Mucosa of descending colon (tissue), 3 donors: ENCODE measurements around the gene CSNK1G2. TPM values are rescaled to one million over a fixed set of nuclear protein-coding genes. Genes with fewer than 3 reads are reported as not detected.

Experiments used
- ATAC-seq: fragments of 200-7000 bp; cut with Tn5 transposase; one replicate; pipeline ENCODE4 v1.9.1; 2020; ENCODE audit warnings: mild to moderate bottlenecking, moderate library complexity
- DNase-seq, 3 donors: peaks; one replicate each; pipeline ENCODE4 v3.0.0-alpha.2; 2020
- H3K36me3 ChIP-seq: fragments of 200-600 bp; one replicate; pipeline ENCODE4 v1.8.0; 2021; ENCODE audit warnings: low read depth, mild to moderate bottlenecking
- H3K4me1 ChIP-seq: fragments of 200-600 bp; one replicate; pipeline ENCODE4 v1.8.0; 2021; ENCODE audit warnings: low read depth, mild to moderate bottlenecking
- H3K4me3 ChIP-seq: fragments of 200-600 bp; one replicate; pipeline ENCODE4 v1.8.0; 2021; ENCODE audit warnings: mild to moderate bottlenecking
- H3K9me3 ChIP-seq: fragments of 200-600 bp; one replicate; pipeline ENCODE4 v1.8.0; 2021; ENCODE audit warnings: mild to moderate bottlenecking
- intact Hi-C, 2 donors: fragments of 100-400 bp; cut with DNase I in 1 of 2; cut with micrococcal nuclease in 1 of 2; formaldehyde crosslinking; loops; one replicate each; pipeline versions ENCODE4 v1.11.0 to v1.11.1; 2022; cut with DNase I, micrococcal nuclease
- total RNA-seq, 3 donors: library from RNA; stranded (reverse); fragmentation: NEBNext Ultra II Directional in 2 of 3; extraction: Animal tissue kit (Norgen Biotek cat#: 25700) in 2 of 3; gene quantifications; one replicate each; pipeline versions ENCODE4 v1.2.1 to v1.2.4, GENCODE V29; 2021 to 2023
- TF ChIP-seq, protein P1 (sequence below): fragments of 200-600 bp; IDR thresholded peaks from one replicate; pipeline ENCODE4 v1.8.0; 2022; ENCODE audit warnings: antibody characterized with exemption, mild to moderate bottlenecking
- donor health status: DM: no; HTN: no; CAD: no; lungs with moderate emphysema.
- donor health status: DM: no; HTN: no; CAD: no.
- donor health status: DM: no; HTN: yes; CAD: no.

CSNK1G2 gene
- total RNA-seq, 3 donors from 2014 or later: 51.8 to 58.6 (median 56.7) TPM

DNA sequence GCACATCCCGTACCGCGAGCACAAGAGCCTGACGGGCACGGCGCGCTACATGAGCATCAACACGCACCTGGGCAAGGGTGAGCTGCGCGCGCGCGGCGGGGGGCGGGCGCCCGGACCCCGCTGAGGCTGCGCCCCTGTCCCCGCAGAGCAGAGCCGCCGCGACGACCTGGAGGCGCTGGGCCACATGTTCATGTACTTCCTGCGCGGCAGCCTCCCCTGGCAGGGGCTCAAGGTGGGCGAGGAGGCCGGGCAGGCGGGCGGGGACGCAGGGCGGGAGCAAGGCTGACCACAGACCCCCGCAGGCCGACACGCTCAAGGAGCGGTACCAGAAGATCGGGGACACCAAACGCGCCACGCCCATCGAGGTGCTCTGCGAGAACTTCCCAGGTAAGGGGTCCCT lies 38.0 kb downstream of the CSNK1G2 start:
- DNase-seq (no peak), ATAC-seq (no peak)
- H3K4me1 ChIP-seq: no peaks in the 10 kb centered on the region
- TF ChIP-seq, protein P1, sequence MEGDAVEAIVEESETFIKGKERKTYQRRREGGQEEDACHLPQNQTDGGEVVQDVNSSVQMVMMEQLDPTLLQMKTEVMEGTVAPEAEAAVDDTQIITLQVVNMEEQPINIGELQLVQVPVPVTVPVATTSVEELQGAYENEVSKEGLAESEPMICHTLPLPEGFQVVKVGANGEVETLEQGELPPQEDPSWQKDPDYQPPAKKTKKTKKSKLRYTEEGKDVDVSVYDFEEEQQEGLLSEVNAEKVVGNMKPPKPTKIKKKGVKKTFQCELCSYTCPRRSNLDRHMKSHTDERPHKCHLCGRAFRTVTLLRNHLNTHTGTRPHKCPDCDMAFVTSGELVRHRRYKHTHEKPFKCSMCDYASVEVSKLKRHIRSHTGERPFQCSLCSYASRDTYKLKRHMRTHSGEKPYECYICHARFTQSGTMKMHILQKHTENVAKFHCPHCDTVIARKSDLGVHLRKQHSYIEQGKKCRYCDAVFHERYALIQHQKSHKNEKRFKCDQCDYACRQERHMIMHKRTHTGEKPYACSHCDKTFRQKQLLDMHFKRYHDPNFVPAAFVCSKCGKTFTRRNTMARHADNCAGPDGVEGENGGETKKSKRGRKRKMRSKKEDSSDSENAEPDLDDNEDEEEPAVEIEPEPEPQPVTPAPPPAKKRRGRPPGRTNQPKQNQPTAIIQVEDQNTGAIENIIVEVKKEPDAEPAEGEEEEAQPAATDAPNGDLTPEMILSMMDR: no peak
- no peak overlapping the region for H3K4me3 ChIP-seq
- H3K36me3 ChIP-seq: peaks cover 11% of the 10 kb centered on the region
- intact Hi-C loops: no loop called here
- no peaks in the 10 kb centered on the region for H3K9me3 ChIP-seq

DNA sequence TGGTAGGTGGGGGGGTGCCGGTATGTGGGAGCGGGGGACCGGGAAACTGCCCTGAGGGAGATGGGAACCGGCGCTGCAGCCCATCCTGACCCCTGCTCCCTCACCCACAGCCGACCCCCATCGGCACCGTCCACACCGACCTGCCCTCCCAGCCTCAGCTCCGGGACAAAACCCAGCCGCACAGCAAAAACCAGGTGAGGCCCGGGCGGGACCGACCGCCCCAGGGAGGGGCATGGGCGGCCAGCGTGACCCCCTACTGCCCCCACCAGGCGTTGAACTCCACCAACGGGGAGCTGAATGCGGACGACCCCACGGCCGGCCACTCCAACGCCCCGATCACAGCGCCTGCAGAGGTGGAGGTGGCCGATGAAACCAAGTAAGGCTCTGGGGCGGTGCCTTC lies 38.7 kb downstream of the CSNK1G2 start:
- no peaks in the 10 kb centered on the region for H3K9me3 ChIP-seq
- H3K4me1 ChIP-seq: no peaks in the 10 kb centered on the region
- intact Hi-C loops: no loop called here
- no peak for ATAC-seq
- no peak for DNase-seq
- no peak overlapping the region for H3K4me3 ChIP-seq
- peaks cover 11% of the 10 kb centered on the region for H3K36me3 ChIP-seq
- TF ChIP-seq, protein P1: no peak

DNA sequence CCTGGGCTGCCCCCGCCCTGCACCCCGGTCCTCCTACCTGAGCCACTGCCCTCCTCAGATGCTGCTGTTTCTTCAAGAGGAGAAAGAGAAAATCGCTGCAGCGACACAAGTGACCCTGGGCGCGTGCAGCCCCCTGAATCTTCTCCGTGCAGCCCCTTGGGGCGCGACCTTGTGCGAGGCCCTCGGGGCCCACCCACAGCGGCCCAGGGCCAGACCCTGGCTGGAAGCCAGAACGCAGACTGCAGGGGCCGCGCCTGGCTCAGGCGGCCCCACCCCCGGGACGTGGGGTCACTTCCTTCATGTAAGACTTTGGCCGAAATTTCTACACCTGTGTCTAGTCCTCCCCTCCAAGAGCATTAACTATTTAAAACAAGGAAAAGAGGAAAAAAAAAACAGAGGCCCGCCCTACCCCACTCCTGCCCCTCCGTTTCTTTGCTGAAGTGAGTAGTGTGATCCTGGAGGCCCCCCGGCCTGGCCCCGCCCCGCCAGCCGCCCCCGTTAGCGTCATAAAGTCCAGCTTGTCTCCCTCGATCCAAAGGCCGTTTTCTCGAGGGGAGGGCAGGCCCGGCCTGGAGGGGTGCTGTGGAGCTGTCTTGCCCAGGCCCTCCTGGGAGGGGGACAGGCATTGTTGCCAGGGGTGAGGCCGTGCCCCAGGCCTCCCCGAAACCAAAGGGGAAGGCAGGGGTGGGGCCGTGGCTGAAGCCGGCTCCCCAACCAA lies 39.3 kb downstream of the CSNK1G2 start:
- H3K9me3 ChIP-seq: no peaks in the 10 kb centered on the region
- TF ChIP-seq, protein P1: no peak
- H3K36me3 ChIP-seq: peaks cover 11% of the 10 kb centered on the region
- H3K4me1 ChIP-seq: no peaks in the 10 kb centered on the region
- ATAC-seq (no peak), DNase-seq (no peak)
- H3K4me3 ChIP-seq: no peak overlapping the region
- intact Hi-C loops: no loop called here

DNA sequence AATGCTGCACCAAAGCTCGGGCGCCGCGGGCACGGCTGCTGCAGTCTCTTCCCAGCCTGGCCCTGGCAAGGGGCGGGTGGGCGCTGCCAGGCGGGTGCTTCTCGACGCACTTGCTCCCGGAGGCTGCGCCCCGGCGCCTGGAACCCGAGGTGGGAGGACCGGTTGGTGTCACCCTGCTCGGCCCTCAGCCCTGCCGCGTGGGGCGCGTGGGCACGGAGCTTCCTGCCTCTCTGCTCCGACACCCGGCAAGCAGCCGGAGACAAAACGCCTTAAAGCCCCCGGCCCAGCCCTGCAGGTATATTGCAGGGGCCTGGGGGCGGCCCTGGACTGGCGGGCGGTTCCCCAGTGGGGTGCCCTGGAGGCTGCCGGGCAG lies 39.8 kb downstream of the CSNK1G2 start:
- TF ChIP-seq, protein P1: no peak
- Histone ChIP-seq H3K36me3 (peaks cover 12% of the 10 kb centered on the region), H3K4me1 (no peaks in the 10 kb centered on the region), H3K9me3 (no peaks in the 10 kb centered on the region), H3K4me3 (no peak overlapping the region)
- ATAC-seq (no peak), DNase-seq (no peak)
- intact Hi-C loops: no loop called here

DNA sequence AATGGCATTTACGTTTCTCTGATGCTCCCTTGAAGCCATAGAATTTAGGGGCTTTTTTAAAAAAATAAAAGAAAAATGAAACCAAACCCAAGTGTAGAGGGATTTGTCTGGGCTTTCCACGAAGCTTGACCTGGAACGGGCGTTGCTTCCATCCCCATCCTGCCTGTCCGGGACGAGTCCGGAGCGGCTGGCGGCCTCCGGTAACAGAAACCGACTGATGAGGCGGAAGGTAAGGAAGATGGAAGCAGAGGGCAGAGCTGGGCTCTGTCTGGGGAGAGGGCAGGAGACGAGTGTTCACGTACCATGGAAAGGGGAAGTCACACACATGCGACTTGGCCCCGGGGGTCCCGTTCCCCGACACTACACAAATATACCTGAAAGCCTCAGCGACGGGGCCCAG lies 40.3 kb downstream of the CSNK1G2 start:
- DNase-seq: no peak
- no peak for ATAC-seq
- H3K4me1 ChIP-seq: no peaks in the 10 kb centered on the region
- H3K9me3 ChIP-seq: no peaks in the 10 kb centered on the region
- intact Hi-C loops: no loop called here
- H3K4me3 ChIP-seq: no peak overlapping the region
- TF ChIP-seq, protein P1: no peak
- peaks cover 15% of the 10 kb centered on the region for H3K36me3 ChIP-seq

DNA sequence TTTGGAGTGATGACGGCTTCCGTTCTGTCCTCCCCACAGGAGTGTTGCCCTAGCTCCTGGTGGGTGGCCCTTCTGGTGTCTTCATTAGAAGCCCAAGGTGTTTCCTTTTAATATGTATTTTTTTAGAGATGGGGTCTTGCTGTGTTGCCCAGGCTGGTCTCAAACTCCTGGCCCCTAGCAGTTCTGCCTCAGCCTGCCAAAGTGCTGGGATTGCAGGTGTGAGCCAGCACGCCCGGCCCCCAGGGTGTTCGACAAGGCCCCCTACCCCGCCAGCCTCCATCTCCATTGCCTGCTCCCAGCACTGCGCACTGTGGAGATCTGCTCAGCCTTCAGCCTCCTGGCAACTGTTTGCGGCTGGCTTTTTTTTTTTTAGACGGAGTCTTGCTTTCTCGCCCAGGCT lies 43.4 kb downstream of the CSNK1G2 start:
- H3K4me1 ChIP-seq: no peaks in the 10 kb centered on the region
- no peak for DNase-seq
- TF ChIP-seq, protein P1: no peak
- no peak for ATAC-seq
- no peaks in the 10 kb centered on the region for H3K9me3 ChIP-seq
- intact Hi-C loops: no loop called here
- H3K4me3 ChIP-seq: no peak overlapping the region
- H3K36me3 ChIP-seq: peaks cover 15% of the 10 kb centered on the region
